COLO668 (cell line): ENCODE results near the gene FOXC2.

Experiments
- DNase-seq: peaks from one replicate; lab custom pipeline; 2025; ENCODE audit not compliant: unreplicated experiment; lab: John Stamatoyannopoulos, UW

FOXC2 gene

GRCh38 chr16:86532526-86532815 is 34.2 kb upstream of the FOXC2 start:
- no peak for DNase-seq

GRCh38 chr16:86533076-86533475 is 33.6 kb upstream of the FOXC2 start:
- no peak for DNase-seq

GRCh38 chr16:86533767-86534351 is 32.8 kb upstream of the FOXC2 start:
- no peak for DNase-seq

- DNase-seq, result no peak
These were observed 31.6 kb upstream of the FOXC2 start for GRCh38 chr16:86534779-86535615.

GRCh38 chr16:86536621-86537020 is 30.0 kb upstream of the FOXC2 start:
- no peak for DNase-seq

- DNase-seq, result no peak
These were observed 29.1 kb upstream of the FOXC2 start for GRCh38 chr16:86537486-86537885.

GRCh38 chr16:86538196-86538780 is 28.3 kb upstream of the FOXC2 start:
- no peak for DNase-seq

GRCh38 chr16:86540894-86541293 is 25.7 kb upstream of the FOXC2 start:
- DNase-seq, result no peak

- no peak for DNase-seq
These were observed 25.1 kb upstream of the FOXC2 start for GRCh38 chr16:86541560-86541959.

- DNase-seq, result no peak
These were observed 23.6 kb upstream of the FOXC2 start for GRCh38 chr16:86542756-86543750.

- DNase-seq, result no peak
These were observed 21.1 kb upstream of the FOXC2 start for GRCh38 chr16:86545481-86545880.

- DNase-seq, result no peak
These were observed 20.5 kb upstream of the FOXC2 start for GRCh38 chr16:86545954-86546637.

- no peak for DNase-seq
These were observed 20.0 kb upstream of the FOXC2 start for GRCh38 chr16:86546638-86547013.

GRCh38 chr16:86547286-86547685 is 19.3 kb upstream of the FOXC2 start:
- DNase-seq, result no peak

- DNase-seq, result no peak
These were observed 17.3 kb upstream of the FOXC2 start for GRCh38 chr16:86549076-86549892.

- DNase-seq, result no peak
These were observed 16.8 kb upstream of the FOXC2 start for GRCh38 chr16:86549893-86550190.

GRCh38 chr16:86550281-86550680 is 16.3 kb upstream of the FOXC2 start:
- DNase-seq, result no peak

- DNase-seq, result no peak
These were observed 13.3 kb upstream of the FOXC2 start for GRCh38 chr16:86553356-86553755.

- no peak for DNase-seq
These were observed 12.1 kb upstream of the FOXC2 start for GRCh38 chr16:86554599-86554916.
